Measurements from ENCODE around the gene GNG8. TPM values are rescaled to one million over a fixed set of nuclear protein-coding genes. Genes with fewer than 3 reads are reported as not detected.

GNG8 gene
- total RNA-seq, 2 donors from 2014 or later, result not detected

GRCh38 chr19:46598372-46598917, 37.6 kb downstream of the GNG8 start:
- Histone ChIP-seq H3K27me3 (no peaks in the 10 kb centered on the region), H3K9ac (ENCODE audit: low read depth in 2 of 2, low read length in 2 of 2) (no peak overlapping the region), H3K4me3 (no peak overlapping the region), H3K9me3 (no peaks in the 10 kb centered on the region), H3K27ac (no peak overlapping the region), H3K36me3 (no peaks in the 10 kb centered on the region), H3K4me1 (peaks cover 5% of the 10 kb centered on the region)
- no peak for DNase-seq
- no peak for TF ChIP-seq CTCF (IDR thresholded peaks at IDR 0.05)
- intact Hi-C loops (cut with DNase I), result no loop called here

- Histone ChIP-seq H3K9me3 (no peaks in the 10 kb centered on the region), H3K4me3 (no peak overlapping the region), H3K27ac (no peak overlapping the region), H3K36me3 (no peaks in the 10 kb centered on the region), H3K27me3 (no peaks in the 10 kb centered on the region), H3K4me1 (no peaks in the 10 kb centered on the region), H3K9ac (ENCODE audit: low read depth in 2 of 2, low read length in 2 of 2) (no peak overlapping the region)
- no peak for DNase-seq
- no peak for TF ChIP-seq CTCF (IDR thresholded peaks at IDR 0.05)
- intact Hi-C loops (cut with DNase I), result no loop called here
Observed at GRCh38 chr19:46596008-46596407, 40.0 kb downstream of the GNG8 start.

- Histone ChIP-seq H3K36me3 (no peaks in the 10 kb centered on the region), H3K27me3 (no peaks in the 10 kb centered on the region), H3K9ac (ENCODE audit: low read depth in 2 of 2, low read length in 2 of 2) (no peak overlapping the region), H3K27ac (no peak overlapping the region), H3K9me3 (no peaks in the 10 kb centered on the region), H3K4me3 (no peak overlapping the region), H3K4me1 (no peaks in the 10 kb centered on the region)
- no peak for TF ChIP-seq CTCF (IDR thresholded peaks at IDR 0.05)
- intact Hi-C loops (cut with DNase I), result no loop called here
- DNase-seq, result no peak
Observed at GRCh38 chr19:46591870-46592269, 44.1 kb downstream of the GNG8 start.

- intact Hi-C loops (cut with DNase I), result no loop called here
- DNase-seq, result no peak
- Histone ChIP-seq H3K9ac (ENCODE audit: low read depth in 2 of 2, low read length in 2 of 2) (no peak overlapping the region), H3K36me3 (no peaks in the 10 kb centered on the region), H3K9me3 (no peaks in the 10 kb centered on the region), H3K4me3 (no peak overlapping the region), H3K27me3 (no peaks in the 10 kb centered on the region), H3K27ac (no peak overlapping the region), H3K4me1 (no peaks in the 10 kb centered on the region)
- no peak for TF ChIP-seq CTCF (IDR thresholded peaks at IDR 0.05)
Observed at GRCh38 chr19:46591254-46591653, 44.7 kb downstream of the GNG8 start.

GRCh38 chr19:46587861-46588260, 48.1 kb downstream of the GNG8 start:
- intact Hi-C loops (cut with DNase I), result no loop called here
- DNase-seq, result no peak

More at GRCh38 chr19:46587861-46588260, 48.1 kb downstream of the GNG8 start:
- Histone ChIP-seq H3K4me1 (no peaks in the 10 kb centered on the region), H3K36me3 (no peaks in the 10 kb centered on the region), H3K9me3 (no peaks in the 10 kb centered on the region), H3K27ac (no peak overlapping the region), H3K27me3 (no peaks in the 10 kb centered on the region), H3K9ac (ENCODE audit: low read depth in 2 of 2, low read length in 2 of 2) (no peak overlapping the region), H3K4me3 (no peak overlapping the region)
- no peak for TF ChIP-seq CTCF (IDR thresholded peaks at IDR 0.05)

All from colonic mucosa (tissue), 4 donors.